ENCODE results near the gene INVS.

Gene INVS

DNA sequence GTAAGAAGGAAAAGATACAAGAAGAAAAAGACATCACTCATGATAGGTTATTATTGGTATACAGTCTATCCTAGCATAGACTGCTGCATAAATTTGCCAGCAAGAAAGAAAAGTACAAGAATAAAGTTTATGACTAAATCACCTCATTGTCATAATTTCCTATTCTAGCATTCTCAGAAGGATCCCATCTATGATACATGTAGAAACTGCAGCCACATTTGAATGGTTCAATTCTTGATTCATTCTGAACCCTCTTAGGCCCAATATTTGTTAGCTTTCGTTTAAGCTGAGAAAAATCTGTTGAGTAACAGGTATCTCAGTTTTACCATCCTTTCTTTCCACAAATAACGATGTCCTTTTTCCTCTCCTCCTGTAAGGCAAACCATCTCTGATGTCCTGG lies 21.2 kb downstream of the INVS start:
- no peak for DNase-seq
- Histone ChIP-seq H2AFZ (ENCODE audit: low read length) (no peak overlapping the region), H3K27me3 (replicated peaks; ENCODE audit: insufficient read depth, low read length) (no peaks in the 10 kb centered on the region), H3K9ac (ENCODE audit: low read length) (no peak overlapping the region), H3K79me2 (ENCODE audit: low read length) (no peaks in the 10 kb centered on the region), H3K4me1 (ENCODE audit: low read length) (no peaks in the 10 kb centered on the region), H3K9me2 (replicated peaks; ENCODE audit: insufficient read depth, low read length) (no peaks in the 10 kb centered on the region), H3K27ac (ENCODE audit: low read length) (no peak overlapping the region), H3F3A (ENCODE audit: insufficient read depth, low read length) (no peaks in the 10 kb centered on the region), H3K4me3 (ENCODE audit: low read length) (no peak overlapping the region), H3K36me3 (replicated peaks; ENCODE audit: insufficient read depth, low read length) (no peaks in the 10 kb centered on the region), H3K9me3 (replicated peaks; ENCODE audit: insufficient read depth, low read length) (no peaks in the 10 kb centered on the region), H4K20me1 (ENCODE audit: insufficient read depth, low read length) (no peaks in the 10 kb centered on the region), H3K4me2 (ENCODE audit: low read depth, low read length) (no peak overlapping the region)
- no peak for TF ChIP-seq EZH2 (optimal IDR thresholded peaks at IDR 0.05; ENCODE audit: low read depth, low read length)
- TF ChIP-seq, protein P1, sequence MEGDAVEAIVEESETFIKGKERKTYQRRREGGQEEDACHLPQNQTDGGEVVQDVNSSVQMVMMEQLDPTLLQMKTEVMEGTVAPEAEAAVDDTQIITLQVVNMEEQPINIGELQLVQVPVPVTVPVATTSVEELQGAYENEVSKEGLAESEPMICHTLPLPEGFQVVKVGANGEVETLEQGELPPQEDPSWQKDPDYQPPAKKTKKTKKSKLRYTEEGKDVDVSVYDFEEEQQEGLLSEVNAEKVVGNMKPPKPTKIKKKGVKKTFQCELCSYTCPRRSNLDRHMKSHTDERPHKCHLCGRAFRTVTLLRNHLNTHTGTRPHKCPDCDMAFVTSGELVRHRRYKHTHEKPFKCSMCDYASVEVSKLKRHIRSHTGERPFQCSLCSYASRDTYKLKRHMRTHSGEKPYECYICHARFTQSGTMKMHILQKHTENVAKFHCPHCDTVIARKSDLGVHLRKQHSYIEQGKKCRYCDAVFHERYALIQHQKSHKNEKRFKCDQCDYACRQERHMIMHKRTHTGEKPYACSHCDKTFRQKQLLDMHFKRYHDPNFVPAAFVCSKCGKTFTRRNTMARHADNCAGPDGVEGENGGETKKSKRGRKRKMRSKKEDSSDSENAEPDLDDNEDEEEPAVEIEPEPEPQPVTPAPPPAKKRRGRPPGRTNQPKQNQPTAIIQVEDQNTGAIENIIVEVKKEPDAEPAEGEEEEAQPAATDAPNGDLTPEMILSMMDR (IDR thresholded peaks at IDR 0.05; ENCODE audit: low read length), result no peak
- TF ChIP-seq EZH2phosphoT487 (IDR thresholded peaks at IDR 0.05; ENCODE audit: low read length), result no peak

DNA sequence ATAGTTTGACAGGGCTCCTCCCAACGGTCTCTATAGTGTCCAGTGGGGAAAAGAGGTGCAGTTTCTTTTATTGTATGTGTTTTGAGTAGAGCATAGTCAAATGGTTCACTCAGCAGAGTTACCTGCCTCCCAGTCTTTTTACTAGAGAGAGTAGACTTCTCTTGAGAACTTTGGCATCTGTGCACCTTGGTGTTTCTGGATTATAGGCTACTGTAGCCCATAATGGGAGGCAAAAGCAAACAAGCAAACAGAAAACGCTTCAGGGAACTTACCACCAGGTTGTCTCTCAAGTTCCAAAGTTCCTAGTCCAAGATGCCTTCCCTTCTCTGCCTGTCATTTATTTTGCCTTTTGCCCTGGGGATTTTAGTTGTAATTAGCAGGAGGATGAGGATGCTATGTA lies 26.2 kb downstream of the INVS start:
- H3K4me3 ChIP-seq (ENCODE audit: low read length), result no peak overlapping the region
- H3K27me3 ChIP-seq (replicated peaks; ENCODE audit: insufficient read depth, low read length), result no peaks in the 10 kb centered on the region
- no peaks in the 10 kb centered on the region for H3K4me1 ChIP-seq (ENCODE audit: low read length)
- no peak overlapping the region for H3K27ac ChIP-seq (ENCODE audit: low read length)
- TF ChIP-seq, protein P1 (IDR thresholded peaks at IDR 0.05; ENCODE audit: low read length), result no peak
- no peak for TF ChIP-seq EZH2 (optimal IDR thresholded peaks at IDR 0.05; ENCODE audit: low read depth, low read length)
- no peak for TF ChIP-seq EZH2phosphoT487 (IDR thresholded peaks at IDR 0.05; ENCODE audit: low read length)
- no peaks in the 10 kb centered on the region for H3K79me2 ChIP-seq (ENCODE audit: low read length)
- H4K20me1 ChIP-seq (ENCODE audit: insufficient read depth, low read length), result no peaks in the 10 kb centered on the region
- no peak overlapping the region for H3K4me2 ChIP-seq (ENCODE audit: low read depth, low read length)
- H3K9ac ChIP-seq (ENCODE audit: low read length), result no peak overlapping the region
- H3F3A ChIP-seq (ENCODE audit: insufficient read depth, low read length), result no peaks in the 10 kb centered on the region
- H3K36me3 ChIP-seq (replicated peaks; ENCODE audit: insufficient read depth, low read length), result no peaks in the 10 kb centered on the region
- H3K9me3 ChIP-seq (replicated peaks; ENCODE audit: insufficient read depth, low read length), result no peaks in the 10 kb centered on the region
- H3K9me2 ChIP-seq (replicated peaks; ENCODE audit: insufficient read depth, low read length), result no peaks in the 10 kb centered on the region
- H2AFZ ChIP-seq (ENCODE audit: low read length), result no peak overlapping the region
- no peak for DNase-seq

- Histone ChIP-seq H3K9ac (ENCODE audit: low read length) (no peak overlapping the region), H3K4me3 (ENCODE audit: low read length) (no peak overlapping the region), H3F3A (ENCODE audit: insufficient read depth, low read length) (no peaks in the 10 kb centered on the region), H2AFZ (ENCODE audit: low read length) (no peak overlapping the region), H3K4me2 (ENCODE audit: low read depth, low read length) (no peak overlapping the region), H3K9me3 (replicated peaks; ENCODE audit: insufficient read depth, low read length) (no peaks in the 10 kb centered on the region), H3K27ac (ENCODE audit: low read length) (no peak overlapping the region), H3K79me2 (ENCODE audit: low read length) (no peaks in the 10 kb centered on the region), H4K20me1 (ENCODE audit: insufficient read depth, low read length) (no peaks in the 10 kb centered on the region), H3K36me3 (replicated peaks; ENCODE audit: insufficient read depth, low read length) (no peaks in the 10 kb centered on the region), H3K27me3 (replicated peaks; ENCODE audit: insufficient read depth, low read length) (no peaks in the 10 kb centered on the region), H3K9me2 (replicated peaks; ENCODE audit: insufficient read depth, low read length) (no peaks in the 10 kb centered on the region), H3K4me1 (ENCODE audit: low read length) (no peaks in the 10 kb centered on the region)
- TF ChIP-seq EZH2 (optimal IDR thresholded peaks at IDR 0.05; ENCODE audit: low read depth, low read length), result no peak
- TF ChIP-seq, protein P1 (IDR thresholded peaks at IDR 0.05; ENCODE audit: low read length), result no peak
- no peak for TF ChIP-seq EZH2phosphoT487 (IDR thresholded peaks at IDR 0.05; ENCODE audit: low read length)
- DNase-seq, result no peak
Observed at GRCh38 chr9:100125910-100126309, 26.9 kb downstream of the INVS start.
